Upper lobe of left lung (tissue), 4 donors: ENCODE results near the gene DAPK2.

Experiments
- CTCF ChIP-seq, 6 experiments: fragments of 450-650 bp in 4 of 6; fragments of 200-600 bp in 2 of 6; sonication (generic) in 2 of 6; IDR thresholded peaks; one replicate each; pipeline ENCODE4 v1.5.1; 2016 to 2019; ENCODE audit warnings: antibody characterized with exemption in 6 of 6
- POLR2A ChIP-seq, 4 donors: fragments of 450-650 bp; IDR thresholded peaks; one replicate each; pipeline ENCODE4 v1.5.1; 2016 to 2017; ENCODE audit warnings: antibody characterized with exemption in 4 of 4, mild to moderate bottlenecking in 2 of 4
- POLR2AphosphoS5 ChIP-seq, 2 donors: sonication (generic); formaldehyde crosslinking; IDR thresholded peaks; one replicate each; pipeline ENCODE4 v1.5.1; 2017; ENCODE audit warnings: antibody characterized with exemption in 2 of 2

GRCh38 chr15:64045101-64045435 lies 1.2 kb downstream of the DAPK2 start:
- TF ChIP-seq CTCF (IDR thresholded peaks at IDR 0.05), result no peak
- no peak for TF ChIP-seq POLR2A (IDR thresholded peaks at IDR 0.05)
- no peak for TF ChIP-seq POLR2AphosphoS5 (IDR thresholded peaks at IDR 0.05)
